Mesenteric fat pad (tissue), 1 donor: ENCODE results near the gene PLSCR1. TPM values are rescaled to one million over a fixed set of nuclear protein-coding genes. Genes with fewer than 3 reads are reported as not detected.
"Not testable (repeated sequence)": the region's sequence is repeated elsewhere in the genome, so short reads cannot be mapped to it uniquely, and the experiment has no call there.

ENCODE experiments used
- DNase-seq: peaks from one replicate; pipeline ENCODE4 v3.0.0-alpha.2; 2020; ENCODE audit warnings: low spot score
- total RNA-seq: library from RNA; stranded (reverse); fragmentation: NEBNext Ultra II Directional; extraction: Animal tissue kit (Norgen Biotek cat#: 25700); gene quantifications from one replicate; pipeline ENCODE4 v1.2.1, GENCODE V29; 2021
- donor health status: DM: yes; HTN: yes; CAD: no.

PLSCR1 gene
- total RNA-seq, 1 donor from 2014 or later = 187 TPM

GRCh38 chr3:146485297-146485696 is 59.1 kb downstream of the PLSCR1 start:
- DNase-seq = no peak

DNA sequence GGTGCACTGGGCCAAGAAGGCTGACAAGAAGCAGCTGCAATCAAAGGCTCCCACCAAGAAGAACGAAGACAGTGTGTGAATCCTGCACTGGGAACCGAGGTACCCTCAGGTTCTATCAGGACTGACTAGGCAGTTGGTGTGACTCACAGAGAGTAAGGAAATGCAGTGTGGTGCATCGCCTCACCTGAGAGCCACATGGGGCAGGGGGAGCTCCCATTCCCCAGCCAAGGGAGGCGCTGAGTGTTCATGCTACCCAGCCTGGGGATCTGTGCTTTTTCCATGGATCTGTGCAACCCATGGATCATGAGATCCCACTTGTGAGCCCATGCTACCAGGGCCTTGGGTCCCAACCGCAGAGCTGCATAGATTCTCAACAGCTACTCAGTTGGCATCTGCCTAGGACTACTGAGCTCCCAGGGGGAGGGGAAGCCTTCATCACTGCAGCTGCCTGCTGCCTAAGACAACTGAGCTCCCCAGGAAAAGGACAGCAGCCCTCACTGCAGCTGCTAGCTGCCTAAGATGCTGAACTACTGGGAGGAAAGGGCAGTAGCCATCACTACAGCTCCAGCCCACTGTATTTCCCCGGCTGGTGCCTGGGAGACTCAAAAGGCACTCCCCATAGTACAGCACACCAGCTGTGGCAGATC is 68.2 kb downstream of the PLSCR1 start:
- no peak for DNase-seq

GRCh38 chr3:146474976-146475375 is 69.4 kb downstream of the PLSCR1 start:
- not testable (repeated sequence) for DNase-seq

DNA sequence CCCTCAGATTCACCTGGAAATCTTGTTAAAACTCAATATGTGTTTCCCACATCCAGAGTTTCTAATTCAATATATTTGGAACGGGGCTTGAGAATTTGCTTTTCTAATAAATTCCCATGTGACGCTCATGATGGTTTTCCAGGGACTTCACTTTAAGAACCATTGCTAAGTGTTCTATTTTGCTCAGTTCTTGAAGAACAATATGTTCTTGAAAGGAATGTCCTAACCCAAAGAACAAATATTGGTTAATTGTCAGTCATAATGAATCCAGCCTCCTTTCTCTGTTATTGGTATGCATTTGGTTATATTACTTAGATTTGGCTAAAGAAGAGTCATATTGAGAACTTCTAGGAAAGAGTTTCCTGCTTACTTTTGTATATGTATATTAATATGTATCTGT is 70.7 kb downstream of the PLSCR1 start:
- no peak for DNase-seq

DNA sequence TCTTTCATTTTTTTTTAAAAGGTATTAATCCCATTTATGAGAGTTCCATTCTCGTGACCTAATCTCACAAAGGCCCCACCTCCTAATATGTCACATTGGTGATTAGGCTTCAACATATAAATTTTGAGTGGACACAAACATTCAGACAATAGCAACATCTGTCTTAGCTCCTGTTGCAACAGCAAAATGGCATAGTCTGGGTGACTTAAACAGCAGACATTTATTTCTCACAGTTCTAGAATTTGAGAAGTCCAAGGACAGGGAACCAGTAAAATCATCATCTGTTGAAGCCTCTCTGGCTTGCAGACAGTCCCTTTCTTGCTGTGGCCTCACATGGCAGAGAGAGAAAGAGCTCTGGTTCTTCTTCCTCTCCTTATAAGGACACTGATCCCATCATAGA is 71.8 kb downstream of the PLSCR1 start:
- no peak for DNase-seq

- no peak for DNase-seq
Measured at GRCh38 chr3:146471012-146471411, 73.4 kb downstream of the PLSCR1 start.

GRCh38 chr3:146470425-146470990 is 73.9 kb downstream of the PLSCR1 start:
- no peak for DNase-seq

GRCh38 chr3:146469150-146470017 is 75.0 kb downstream of the PLSCR1 start, which contains the start of gene PLSCR2:
Gene PLSCR2, minus strand, starts transcription at chr3:146469561. Its CDS starts 9,657 bp downstream, at chr3:146459904.
- peak; percentile 91 for DNase-seq

DNA sequence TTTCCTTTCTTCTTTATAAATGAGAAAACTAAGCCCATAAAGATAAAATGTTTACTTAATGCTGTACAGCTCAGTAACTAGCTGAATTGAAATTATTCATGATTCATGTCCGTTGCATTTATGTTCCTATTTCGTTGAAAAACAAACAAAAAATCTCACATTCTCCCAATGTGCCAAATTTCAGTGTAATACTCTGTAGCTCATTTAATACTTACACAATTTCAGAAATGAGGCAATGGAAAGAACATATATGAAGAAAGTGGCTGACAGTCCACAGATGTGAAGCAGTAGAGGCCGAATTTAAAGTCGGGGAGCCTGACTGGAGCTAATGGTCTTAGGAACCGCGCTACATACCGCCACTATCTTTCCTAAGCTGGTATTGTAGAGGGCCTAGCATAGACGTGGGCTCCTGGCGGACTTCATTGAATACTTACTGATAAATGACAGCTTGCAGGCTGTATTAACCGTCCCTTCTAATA is 75.7 kb downstream of the PLSCR1 start:
- DNase-seq = no peak

- DNase-seq = no peak
Measured at GRCh38 chr3:146468234-146468633, 76.2 kb downstream of the PLSCR1 start.

DNA sequence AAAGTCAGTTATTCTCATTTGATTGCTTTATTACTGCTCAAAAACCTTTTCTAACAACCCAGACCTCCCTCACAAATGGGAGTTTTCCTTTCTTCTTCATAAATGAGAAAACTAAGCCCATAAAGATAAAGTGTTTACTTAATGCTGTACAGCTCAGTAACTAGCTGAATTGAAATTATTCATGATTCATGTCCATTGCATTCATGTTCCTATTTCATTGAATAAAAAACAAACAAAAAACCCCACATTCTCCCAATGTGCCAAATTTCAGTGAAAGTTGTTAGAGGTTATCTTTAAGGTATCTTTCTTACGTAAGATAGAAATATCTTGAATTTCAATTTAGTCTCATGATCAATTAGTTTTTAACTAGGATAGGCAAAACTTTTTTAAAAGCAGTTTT is 77.8 kb downstream of the PLSCR1 start:
- DNase-seq = no peak

DNA sequence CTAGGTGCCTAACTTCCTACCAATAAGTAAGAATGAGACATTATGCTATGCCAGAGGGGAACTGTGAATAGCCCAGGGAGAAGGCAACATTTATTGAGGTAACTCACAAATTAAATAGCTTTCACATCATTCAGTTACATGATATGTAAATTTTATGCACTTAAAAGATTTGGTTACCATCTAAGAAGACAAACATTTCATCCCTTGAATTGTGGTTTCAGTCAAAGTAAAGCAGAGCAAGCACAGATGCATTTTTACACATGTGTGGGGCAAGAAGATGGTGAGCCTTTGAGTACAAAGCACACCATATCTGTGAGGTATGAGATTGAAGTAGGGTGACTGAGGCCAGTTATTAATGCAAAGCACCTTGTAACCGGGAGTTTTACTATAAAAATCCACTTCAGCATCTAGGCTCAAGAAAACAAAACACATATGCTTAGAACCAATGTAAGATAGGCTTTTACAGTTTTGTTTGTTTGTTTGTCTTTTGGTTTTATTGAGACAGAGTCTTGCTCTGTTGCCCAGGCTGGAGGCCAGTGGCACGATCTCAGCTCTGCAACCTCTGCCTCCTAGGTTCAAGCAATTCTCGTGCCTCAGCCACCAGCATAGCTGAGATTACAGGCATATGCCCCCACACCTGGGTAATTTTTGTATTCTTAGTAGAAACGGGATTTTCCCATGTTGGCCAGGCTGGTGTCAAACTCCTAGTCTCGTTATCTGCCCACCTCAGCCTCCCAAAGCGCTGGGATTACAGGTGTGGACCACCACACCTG is 78.5 kb downstream of the PLSCR1 start:
- DNase-seq = no peak

Other genes starting within 250 kb of the PLSCR1 start
- not detected for gene PLSCR2, start 75.0 kb downstream of the PLSCR1 start, total RNA-seq
- gene PLSCR5, start 60.7 kb upstream of the PLSCR1 start, total RNA-seq = not detected